Neural progenitor cell (in vitro differentiated cells): ENCODE data around the gene WDR55.

ENCODE experiments used
- CTCF ChIP-seq: fragments of 200-600 bp; sonication (generic); IDR thresholded peaks from 2 replicates; pipeline ENCODE4 v1.5.1; 2017; ENCODE audit warnings: antibody characterized with exemption, mild to moderate bottlenecking
- EZH2 ChIP-seq: fragments of 200-600 bp; sonication (generic); IDR thresholded peaks from 2 replicates; pipeline ENCODE4 v1.6.1; 2017; ENCODE audit warnings: antibody characterized with exemption, mild to moderate bottlenecking, moderate library complexity
- EZH2phosphoT487 ChIP-seq: fragments of 200-600 bp; sonication (generic); IDR thresholded peaks from 2 replicates; pipeline ENCODE4 v1.6.1; 2017; ENCODE audit warnings: antibody characterized with exemption

GRCh38 chr5:140658870-140659269 is 5.8 kb upstream of the WDR55 start:
- no peak for TF ChIP-seq CTCF
- no peak for TF ChIP-seq EZH2
- TF ChIP-seq EZH2phosphoT487: no peak
